ENCODE results near the gene LSM7.

DNA sequence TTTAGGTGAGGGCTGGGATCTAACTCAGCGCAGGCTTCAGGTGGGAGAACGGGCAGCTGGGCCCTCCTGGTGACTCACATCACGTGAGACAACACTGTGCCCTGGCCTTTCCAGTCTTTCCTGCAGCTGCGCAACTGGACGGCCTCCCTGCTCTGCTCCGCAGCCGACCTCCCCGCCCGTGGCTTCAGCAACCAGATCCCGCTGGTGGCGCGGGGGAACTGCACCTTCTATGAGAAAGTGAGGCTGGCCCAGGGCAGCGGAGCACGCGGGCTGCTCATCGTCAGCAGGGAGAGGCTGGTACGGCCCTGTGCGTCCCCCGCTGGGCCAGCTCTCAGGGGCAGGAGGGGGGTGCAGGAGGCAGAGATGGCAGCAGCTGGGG is 8.9 kb upstream of the LSM7 start:
- no peak for TF ChIP-seq POLR2A (IDR thresholded peaks at IDR 0.05; ENCODE audit: low read length)
- no peak for TF ChIP-seq GATA1 (IDR thresholded peaks at IDR 0.05; ENCODE audit: low read depth, low read length)

All from erythroblast (primary cell).